Chondrocyte (in vitro differentiated cells): Measurements from ENCODE around the gene IGLON5. TPM values are rescaled to one million over a fixed set of nuclear protein-coding genes. Genes with fewer than 3 reads are reported as not detected.

Experiments
- DNase-seq: peaks from one replicate; pipeline ENCODE4 v3.0.0; 2021; ENCODE audit warnings: mixed read lengths, low spot score
- H3K27ac Mint-ChIP-seq: one replicate; pipeline ENCODE4 v1.8.0; 2021; ENCODE audit warnings: mild to moderate bottlenecking, moderate library complexity, mixed read lengths; ENCODE audit not compliant: unreplicated experiment
- H3K27me3 Mint-ChIP-seq: 2 replicates; pipeline ENCODE4 v1.8.0; 2021; ENCODE audit warnings: low read depth, mixed read lengths
- H3K36me3 Mint-ChIP-seq: 2 replicates; pipeline ENCODE4 v1.8.0; 2021; ENCODE audit warnings: low read depth, mixed read lengths
- H3K4me1 Mint-ChIP-seq: 2 replicates; pipeline ENCODE4 v1.8.0; 2021; ENCODE audit warnings: low read depth, mild to moderate bottlenecking, mixed read lengths
- H3K4me3 Mint-ChIP-seq: one replicate; pipeline ENCODE4 v1.8.0; 2021; ENCODE audit warnings: mild to moderate bottlenecking, moderate library complexity, mixed read lengths; ENCODE audit not compliant: unreplicated experiment
- H3K9me3 Mint-ChIP-seq: 2 replicates; pipeline ENCODE4 v1.8.0; 2021; ENCODE audit warnings: low read depth, mixed read lengths
- CTCF ChIP-seq: fragments of 200-600 bp; sonication (generic); IDR thresholded peaks from 2 replicates; pipeline ENCODE4 v1.5.0; 2021; ENCODE audit warnings: antibody characterized with exemption, mild to moderate bottlenecking, moderate library complexity
- total RNA-seq: library from RNA; stranded (reverse); gene quantifications from 3 replicates; pipeline ENCODE4 v1.2.1, GENCODE V29; 2021

Gene IGLON5
- total RNA-seq, 1 donor from 2014 or later: 0.07 TPM

GRCh38 chr19:51345076-51345620 is 33.7 kb downstream of the IGLON5 start:
- H3K4me3 Mint-ChIP-seq: no peak overlapping the region
- no peak overlapping the region for H3K27ac Mint-ChIP-seq
- no peaks in the 10 kb centered on the region for H3K27me3 Mint-ChIP-seq
- H3K9me3 Mint-ChIP-seq: no peaks in the 10 kb centered on the region
- peaks cover 12% of the 10 kb centered on the region for H3K36me3 Mint-ChIP-seq
- no peak for DNase-seq
- TF ChIP-seq CTCF: no peak
- peaks cover 13% of the 10 kb centered on the region for H3K4me1 Mint-ChIP-seq

- no peak overlapping the region for H3K4me3 Mint-ChIP-seq
- TF ChIP-seq CTCF: no peak
- DNase-seq: no peak
- no peaks in the 10 kb centered on the region for H3K27me3 Mint-ChIP-seq
- peaks cover 15% of the 10 kb centered on the region for H3K36me3 Mint-ChIP-seq
- no peak overlapping the region for H3K27ac Mint-ChIP-seq
- peaks cover 4% of the 10 kb centered on the region for H3K4me1 Mint-ChIP-seq
- H3K9me3 Mint-ChIP-seq: no peaks in the 10 kb centered on the region
Observed at GRCh38 chr19:51346742-51347141, 35.3 kb downstream of the IGLON5 start.

GRCh38 chr19:51347209-51347928 is 35.9 kb downstream of the IGLON5 start:
- Mint-ChIP-seq H3K27me3 (no peaks in the 10 kb centered on the region), H3K36me3 (peaks cover 20% of the 10 kb centered on the region), H3K4me3 (no peak overlapping the region), H3K9me3 (no peaks in the 10 kb centered on the region), H3K27ac (no peak overlapping the region), H3K4me1 (peaks cover 3% of the 10 kb centered on the region)
- DNase-seq: no peak
- no peak for TF ChIP-seq CTCF

- no peak overlapping the region for H3K4me3 Mint-ChIP-seq
- peak overlapping the region; percentile 59 for H3K27ac Mint-ChIP-seq
- DNase-seq: no peak
- H3K4me1 Mint-ChIP-seq: peaks cover 7% of the 10 kb centered on the region
- H3K36me3 Mint-ChIP-seq: peaks cover 15% of the 10 kb centered on the region
- H3K27me3 Mint-ChIP-seq: no peaks in the 10 kb centered on the region
- no peaks in the 10 kb centered on the region for H3K9me3 Mint-ChIP-seq
- TF ChIP-seq CTCF: no peak
Observed at GRCh38 chr19:51351266-51351990, 40.0 kb downstream of the IGLON5 start.

- no peak for DNase-seq
- Mint-ChIP-seq H3K9me3 (no peaks in the 10 kb centered on the region), H3K27me3 (no peaks in the 10 kb centered on the region), H3K27ac (no peak overlapping the region), H3K4me1 (peaks cover 7% of the 10 kb centered on the region), H3K4me3 (no peak overlapping the region), H3K36me3 (peaks cover 13% of the 10 kb centered on the region)
- TF ChIP-seq CTCF: no peak
Observed at GRCh38 chr19:51352783-51353360, 41.4 kb downstream of the IGLON5 start.
